NCI-H128 (cell line): ENCODE data around the gene TLR6.

Source experiments
- DNase-seq: peaks from one replicate; lab custom pipeline; 2025; ENCODE audit not compliant: unreplicated experiment; lab: John Stamatoyannopoulos, UW

The TLR6 gene

DNA sequence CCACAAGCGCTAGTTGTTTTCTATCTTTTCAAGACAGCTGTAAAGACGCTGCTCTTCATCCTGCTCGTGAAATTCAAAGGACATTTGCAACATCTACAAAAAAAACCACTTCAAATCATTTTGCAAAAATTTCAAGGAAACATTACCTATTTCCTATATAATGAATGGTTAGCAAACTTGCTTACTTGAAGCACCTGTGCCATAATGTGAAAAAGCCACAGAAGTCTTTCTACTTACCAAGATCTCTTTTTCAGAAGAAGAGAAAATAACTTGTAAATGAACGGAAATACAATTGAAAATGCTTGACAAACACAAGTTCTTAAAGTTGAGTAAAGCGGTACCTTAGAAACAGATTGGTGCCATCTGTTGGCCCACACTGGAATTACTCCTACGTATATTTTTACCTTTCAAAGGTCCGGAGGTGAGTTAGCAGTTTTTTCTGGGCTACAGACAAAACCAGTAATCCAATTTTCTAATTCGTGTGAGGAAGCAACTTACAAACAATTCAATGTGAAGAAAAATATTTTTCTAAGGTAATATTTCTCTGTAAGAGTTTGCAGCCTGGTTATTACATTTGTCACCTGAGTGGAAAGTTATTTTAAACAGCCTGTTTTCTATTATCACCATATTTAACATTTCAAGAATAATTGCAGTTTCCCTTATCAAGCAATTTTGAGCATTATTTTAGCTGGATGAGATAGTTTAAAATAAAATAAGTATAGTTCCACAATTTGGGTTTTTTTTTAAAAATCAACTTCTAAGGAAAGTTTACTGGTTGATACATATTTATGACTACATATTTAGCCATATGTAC lies at the start of gene TLR6:
Gene TLR6 (minus strand): TSS at position 294 of the 814 bp plus-strand sequence. CDS start 27,344 bp downstream, outside the sequence.
- DNase-seq, result no peak

DNA sequence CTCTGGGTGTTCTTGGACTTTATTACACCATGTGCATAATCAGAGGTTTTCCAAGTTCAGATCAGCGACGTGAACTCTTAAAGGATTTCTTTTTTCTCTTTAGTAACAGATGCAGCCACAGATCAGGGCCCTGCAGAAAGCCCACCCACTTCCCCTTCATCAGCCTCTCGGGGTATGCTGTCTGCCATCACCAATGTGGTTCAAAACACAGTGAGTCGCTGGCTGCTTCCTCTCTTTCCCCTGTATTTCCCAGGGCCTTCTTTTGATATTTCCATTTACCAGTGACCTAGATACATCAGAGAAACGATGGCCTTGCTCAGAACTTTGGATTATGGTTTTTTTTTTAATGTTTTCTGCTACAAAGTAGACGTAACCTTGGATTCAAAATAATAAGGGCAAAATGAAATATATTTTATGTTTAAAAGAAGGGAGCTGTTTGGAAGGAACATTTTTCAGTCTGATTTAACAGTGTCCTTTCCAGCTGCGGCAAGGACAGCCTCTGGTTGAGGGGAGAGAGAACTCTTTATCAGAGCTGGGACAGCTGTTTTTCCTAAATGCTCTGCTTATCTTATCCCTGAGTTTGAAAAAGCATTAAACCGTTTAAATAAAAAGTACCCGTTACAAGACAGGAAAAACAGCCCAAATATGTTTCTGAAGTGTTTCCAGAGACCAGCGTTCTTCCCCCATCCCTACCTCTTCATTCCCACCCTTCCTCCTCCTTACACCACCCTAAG lies 49.2 kb upstream of the TLR6 start:
- no peak for DNase-seq

- DNase-seq, result no peak
These were observed 48.1 kb upstream of the TLR6 start for GRCh38 chr4:38904682-38905081.

DNA sequence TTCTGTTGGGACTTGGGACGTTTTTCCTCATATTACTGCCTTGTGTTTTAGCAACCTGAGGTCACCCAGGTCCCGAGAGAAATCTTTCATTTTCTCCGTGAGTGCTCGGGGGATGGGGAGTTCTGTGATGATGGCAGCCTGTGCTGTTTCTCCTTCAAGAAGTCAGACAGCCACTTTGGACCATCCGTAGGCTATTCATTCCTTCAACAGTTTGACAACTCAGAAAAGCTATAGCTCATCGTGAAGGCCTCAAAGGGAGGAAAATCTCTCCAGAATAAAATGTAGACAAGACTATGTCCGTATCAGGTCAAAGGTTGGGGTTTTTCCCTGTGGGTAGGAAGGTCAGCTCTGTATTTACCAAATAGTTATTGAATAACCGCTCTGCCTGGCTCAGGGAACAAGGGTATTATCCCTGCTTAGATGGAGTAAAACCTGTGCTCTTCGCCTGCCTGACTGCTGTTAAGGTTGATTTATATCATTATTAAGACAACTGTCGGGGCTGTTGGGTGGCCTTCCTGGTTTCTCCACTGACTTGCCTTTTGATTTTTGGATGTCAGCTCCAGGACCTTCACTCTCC lies 47.6 kb upstream of the TLR6 start:
- no peak for DNase-seq

- no peak for DNase-seq
These were observed 46.1 kb upstream of the TLR6 start for GRCh38 chr4:38902695-38903094.

- DNase-seq, result no peak
These were observed 45.6 kb upstream of the TLR6 start for GRCh38 chr4:38902221-38902620.

- no peak for DNase-seq
These were observed 41.6 kb upstream of the TLR6 start for GRCh38 chr4:38898245-38898644.

DNA sequence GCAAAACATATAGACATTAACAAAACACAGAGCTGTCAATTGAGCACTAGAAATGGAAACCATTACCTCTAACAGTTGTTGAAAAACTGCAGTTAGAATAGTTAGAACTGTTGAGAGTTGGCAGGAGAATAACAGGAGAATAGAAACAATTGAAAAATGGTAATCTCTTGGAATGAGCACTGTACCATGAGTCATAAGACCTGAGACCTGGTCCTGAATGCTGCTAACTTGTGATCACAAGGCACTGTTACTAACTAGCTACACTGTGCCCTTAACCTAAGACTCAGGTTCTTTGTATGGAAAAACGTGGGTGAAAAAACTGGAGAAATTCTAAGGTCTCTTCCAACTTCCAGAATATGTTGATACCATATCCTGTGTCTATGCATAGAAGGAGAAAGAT lies 40.3 kb upstream of the TLR6 start:
- no peak for DNase-seq

GRCh38 chr4:38894322-38894982 lies 37.8 kb upstream of the TLR6 start:
- DNase-seq, result no peak

GRCh38 chr4:38891051-38891983 lies 34.7 kb upstream of the TLR6 start:
- DNase-seq, result no peak

DNA sequence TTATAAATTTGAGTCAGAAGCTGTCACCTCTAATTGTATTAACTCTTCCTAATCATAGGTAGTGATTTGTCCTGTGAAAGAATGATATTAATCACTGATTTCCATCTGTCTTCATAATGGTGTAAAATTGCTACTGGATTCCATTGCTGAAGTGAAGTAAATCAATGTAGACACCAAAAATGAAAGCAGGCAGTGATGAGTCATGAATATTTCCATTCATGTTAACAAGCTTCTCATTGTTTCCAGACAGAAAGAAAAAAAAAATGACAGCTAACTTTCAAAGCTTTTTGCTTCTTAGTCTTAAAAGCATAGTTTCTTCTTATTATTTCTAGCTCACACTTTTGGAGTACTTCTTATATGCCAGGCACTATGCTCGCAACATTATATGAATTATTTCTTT lies 32.5 kb upstream of the TLR6 start:
- no peak for DNase-seq

GRCh38 chr4:38884254-38884653 lies 27.6 kb upstream of the TLR6 start:
- DNase-seq, result no peak

GRCh38 chr4:38876636-38877035 lies 20.0 kb upstream of the TLR6 start:
- DNase-seq, result no peak

- DNase-seq, result no peak
These were observed 16.8 kb upstream of the TLR6 start for GRCh38 chr4:38873290-38873944.

DNA sequence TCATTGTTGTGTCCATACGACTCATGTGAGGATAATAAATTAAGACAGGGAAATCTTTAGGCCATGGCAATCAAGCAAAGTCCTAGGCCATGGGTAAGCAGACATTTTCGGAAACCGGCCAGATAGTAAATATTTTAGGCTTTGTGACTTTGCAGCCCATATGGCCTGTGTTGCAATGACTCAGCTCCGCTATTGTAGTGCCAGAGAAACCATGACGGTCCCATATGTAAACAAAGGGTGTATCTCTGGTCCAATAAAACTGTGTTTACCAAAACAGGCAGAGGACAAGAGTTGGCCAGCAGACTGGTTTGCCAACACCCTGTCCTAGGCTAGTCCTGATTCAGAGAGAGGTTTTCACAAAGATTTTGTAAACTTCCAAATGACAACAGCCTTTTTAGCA lies 16.0 kb upstream of the TLR6 start:
- no peak for DNase-seq

GRCh38 chr4:38871593-38871992 lies 15.0 kb upstream of the TLR6 start:
- DNase-seq, result no peak

DNA sequence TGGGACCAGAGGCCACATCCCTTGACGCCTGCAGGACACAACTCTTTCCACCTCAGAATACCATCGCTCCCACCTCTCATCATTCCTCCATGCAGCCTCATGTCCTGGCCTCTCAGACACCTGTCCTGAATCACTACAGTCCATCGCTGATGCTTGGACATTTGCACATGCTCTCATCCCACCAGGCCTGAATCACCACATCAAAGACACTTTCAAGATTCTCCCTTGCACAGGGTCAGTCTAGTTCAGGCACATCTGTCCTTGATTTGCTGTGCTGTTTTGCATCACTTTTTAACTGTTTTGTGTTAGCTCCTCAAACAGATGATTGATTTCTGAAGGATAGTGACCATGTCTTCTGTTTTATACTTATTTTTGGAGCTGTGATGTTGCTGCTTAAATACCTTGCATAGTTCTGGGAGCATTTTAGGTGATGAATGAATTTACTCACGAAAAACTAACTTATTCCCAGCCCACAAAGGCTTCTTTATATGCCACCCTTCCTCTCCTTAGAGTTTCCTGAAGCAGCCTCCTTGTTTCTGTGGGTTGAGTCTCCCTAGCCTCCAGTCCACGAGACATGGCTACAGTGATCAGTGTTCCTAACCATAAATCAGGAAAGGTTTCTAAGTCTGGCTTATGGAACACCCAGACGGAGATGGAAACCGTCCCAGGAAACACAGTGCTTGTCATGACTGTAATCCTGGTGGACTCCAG lies 13.6 kb upstream of the TLR6 start:
- DNase-seq, result no peak

DNA sequence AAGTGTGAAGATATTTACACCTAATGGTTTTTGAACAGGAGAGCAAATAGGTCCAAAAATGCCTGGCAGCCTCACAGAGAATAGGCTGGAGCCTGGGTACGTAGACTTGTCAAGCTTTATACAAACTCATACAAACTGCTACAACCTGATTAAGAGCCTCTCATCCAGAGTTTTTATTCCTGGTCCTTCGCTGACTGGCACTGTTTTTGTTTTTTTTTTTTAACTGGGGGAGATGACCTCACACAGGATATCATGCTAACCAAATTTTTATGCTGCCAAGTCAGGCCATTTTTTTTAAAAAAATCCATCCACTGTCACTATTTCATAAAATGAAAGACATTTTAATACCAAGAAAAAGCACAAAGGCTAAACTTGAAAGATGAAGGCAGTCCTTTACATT lies 12.9 kb upstream of the TLR6 start:
- DNase-seq, result no peak
